ENCODE results near the gene CILP. TPM values are rescaled to one million over a fixed set of nuclear protein-coding genes. Genes with fewer than 3 reads are reported as not detected.
"Not testable (repeated sequence)": the region's sequence is repeated elsewhere in the genome, so short reads cannot be mapped to it uniquely, and the experiment has no call there.

The CILP gene
- total RNA-seq, 1 donor from 2014 or later, result 7.8 TPM

- intact Hi-C loops (cut with micrococcal nuclease), result no loop called here
- ATAC-seq, result no peak
- no peak for DNase-seq
Observed at GRCh38 chr15:65232520-65232919, 21.2 kb upstream of the CILP start.

GRCh38 chr15:65231306-65231705, 20.0 kb upstream of the CILP start:
- ATAC-seq (no peak), DNase-seq (no peak)
- intact Hi-C loops (cut with micrococcal nuclease), result no loop called here

- intact Hi-C loops (cut with micrococcal nuclease); ATAC-seq; DNase-seq: not testable (repeated sequence)
Observed at GRCh38 chr15:65226901-65227300, 15.6 kb upstream of the CILP start.

GRCh38 chr15:65226221-65226620, 14.9 kb upstream of the CILP start:
- intact Hi-C loops (cut with micrococcal nuclease), result no loop called here
- DNase-seq, result no peak
- no peak for ATAC-seq

GRCh38 chr15:65223996-65224395, 12.7 kb upstream of the CILP start:
- DNase-seq (no peak), ATAC-seq (no peak)
- intact Hi-C loops (cut with micrococcal nuclease), result no loop called here

GRCh38 chr15:65222891-65223290, 11.6 kb upstream of the CILP start:
- intact Hi-C loops (cut with micrococcal nuclease), result no loop called here
- no peak for ATAC-seq
- no peak for DNase-seq

- intact Hi-C loops (cut with micrococcal nuclease), result no loop called here
- ATAC-seq (no peak), DNase-seq (no peak)
Observed at GRCh38 chr15:65221697-65222096, 10.4 kb upstream of the CILP start.

GRCh38 chr15:65219137-65219536, 7.9 kb upstream of the CILP start:
- intact Hi-C loops (cut with micrococcal nuclease), result no loop called here
- DNase-seq, result no peak
- no peak for ATAC-seq

- intact Hi-C loops (cut with micrococcal nuclease), result no loop called here
- no peak for ATAC-seq
- DNase-seq, result no peak
Observed at GRCh38 chr15:65217526-65218482, 6.5 kb upstream of the CILP start.

- DNase-seq, result no peak
- intact Hi-C loops (cut with micrococcal nuclease), result no loop called here
- ATAC-seq, result no peak
Observed at GRCh38 chr15:65215496-65215895, 4.2 kb upstream of the CILP start.

- ATAC-seq (no peak), DNase-seq (no peak)
- intact Hi-C loops (cut with micrococcal nuclease), result no loop called here
Observed at GRCh38 chr15:65214010-65214409, 2.7 kb upstream of the CILP start.

- intact Hi-C loops (cut with micrococcal nuclease), result no loop called here
- ATAC-seq (peak; percentile 44), DNase-seq (no peak)
Observed at GRCh38 chr15:65213241-65213640, 2.0 kb upstream of the CILP start.

- ATAC-seq (no peak), DNase-seq (no peak)
- intact Hi-C loops (cut with micrococcal nuclease), result no loop called here
Observed at GRCh38 chr15:65212097-65212496, 824 bp upstream of the CILP start.

- peak; percentile 77 for DNase-seq
- ATAC-seq, result peak; percentile 72
Observed at GRCh38 chr15:65211482-65211982, 259 bp upstream of the CILP start.

GRCh38 chr15:65209701-65210643, 1.3 kb downstream of the CILP start:
- intact Hi-C loops (cut with micrococcal nuclease), result no loop called here
- ATAC-seq, result peak; percentile 70
- peak; percentile 50 for DNase-seq

More at GRCh38 chr15:65211482-65211982, 259 bp upstream of the CILP start:
- intact Hi-C loops (cut with micrococcal nuclease), result no loop called here

- no peak for DNase-seq
- no peak for ATAC-seq
- intact Hi-C loops (cut with micrococcal nuclease), result no loop called here
Observed at GRCh38 chr15:65208647-65209046, 2.6 kb downstream of the CILP start.

- intact Hi-C loops (cut with micrococcal nuclease), result no loop called here
- DNase-seq, result no peak
- ATAC-seq, result no peak
Observed at GRCh38 chr15:65207280-65207840, 3.9 kb downstream of the CILP start.

- ATAC-seq (no peak), DNase-seq (no peak)
- intact Hi-C loops (cut with micrococcal nuclease), result no loop called here
Observed at GRCh38 chr15:65206750-65207149, 4.5 kb downstream of the CILP start.

GRCh38 chr15:65204931-65205660, 6.2 kb downstream of the CILP start:
- ATAC-seq (no peak), DNase-seq (no peak)
- intact Hi-C loops (cut with micrococcal nuclease), result no loop called here

All from left ventricle myocardium superior (tissue), 1 donor.